Fibroblast of villous mesenchyme (primary cell): ENCODE data around the gene MTG2. TPM values are rescaled to one million over a fixed set of nuclear protein-coding genes. Genes with fewer than 3 reads are reported as not detected.

Experiments
- DNase-seq: peaks from one replicate; pipeline ENCODE4 v3.0.0-alpha.2; 2010; ENCODE audit warnings: low read depth
- H3K4me3 ChIP-seq: 2 replicates; pipeline ENCODE4 v1.5.1; 2011; ENCODE audit warnings: low read depth, mild to moderate bottlenecking, low read length
- CTCF ChIP-seq: IDR thresholded peaks from 2 replicates; pipeline ENCODE4 v1.5.1; 2012; ENCODE audit warnings: low read depth, mild to moderate bottlenecking, low read length; ENCODE audit not compliant: insufficient read depth
- total RNA-seq: library from RNA; depleted of rRNA; stranded (reverse); fragments of >200 nt; gene quantifications from 2 replicates; pipeline ENCODE4 v1.2.3, GENCODE V29; 2012

Gene MTG2
- total RNA-seq, 1 donor = 19.9 TPM

GRCh38 chr20:62227977-62228958, 45.4 kb downstream of the MTG2 start:
- DNase-seq = no peak
- H3K4me3 ChIP-seq = no peak overlapping the region
- TF ChIP-seq CTCF = no peak

GRCh38 chr20:62228982-62229545, 46.2 kb downstream of the MTG2 start:
- no peak for TF ChIP-seq CTCF
- DNase-seq = no peak
- H3K4me3 ChIP-seq = no peak overlapping the region

GRCh38 chr20:62229667-62230066, 46.8 kb downstream of the MTG2 start:
- no peak overlapping the region for H3K4me3 ChIP-seq
- DNase-seq = no peak
- TF ChIP-seq CTCF = no peak

- no peak for TF ChIP-seq CTCF
- DNase-seq = no peak
- no peak overlapping the region for H3K4me3 ChIP-seq
Observed at GRCh38 chr20:62230276-62230675, 47.4 kb downstream of the MTG2 start.

GRCh38 chr20:62230696-62231095, 47.9 kb downstream of the MTG2 start:
- DNase-seq = no peak
- no peak for TF ChIP-seq CTCF
- H3K4me3 ChIP-seq = no peak overlapping the region

- no peak for DNase-seq
- H3K4me3 ChIP-seq = no peak overlapping the region
- TF ChIP-seq CTCF = no peak
Observed at GRCh38 chr20:62231292-62231691, 48.5 kb downstream of the MTG2 start.
